ENCODE results near the gene GNG7. TPM values are rescaled to one million over a fixed set of nuclear protein-coding genes. Genes with fewer than 3 reads are reported as not detected.

The GNG7 gene
- total RNA-seq, 1 experiment from 2014 or later: 7.7 TPM

DNA sequence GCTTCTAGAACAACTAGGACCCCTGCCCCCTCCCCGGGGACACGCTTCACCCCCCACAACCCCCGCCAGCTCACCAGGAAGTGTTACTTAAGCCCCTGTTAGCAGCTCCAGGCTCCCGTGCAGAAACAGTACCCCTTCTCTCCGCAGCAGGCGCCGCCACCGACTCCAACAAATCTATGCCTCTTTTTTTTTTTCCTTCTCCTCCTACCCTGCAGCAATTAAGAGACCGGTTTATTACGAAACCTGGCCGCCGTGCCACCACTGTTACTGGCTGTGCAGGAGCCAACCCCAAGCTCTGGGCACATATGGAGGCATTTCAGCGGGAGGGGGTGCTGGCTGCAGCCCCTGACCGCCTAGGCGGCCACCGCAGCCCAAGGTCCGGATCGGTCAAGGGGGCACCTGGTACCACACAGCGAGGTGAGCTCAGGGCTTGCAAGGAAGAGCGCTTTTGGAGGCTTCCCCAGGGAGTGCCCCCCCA, 224.2 kb downstream of the GNG7 start:
- peak overlapping the region; percentile 65 for H3K4me2 ChIP-seq (ENCODE audit: insufficient read depth, insufficient read length, low read length)

More for the DNA sequence above, 224.2 kb downstream of the GNG7 start:
- Mint-ChIP-seq H3K9me3 (peaks cover 3 to 5% of the 10 kb centered on the region in 2 experiments; a peak in 3 of 5 replicates), H3K27ac (peak overlapping the region in 2 of 3 experiments; percentile 9 to 10; a peak in 1 of 7 replicates), H3K36me3 (ENCODE audit: insufficient read depth in 1 of 3, low read depth in 3 of 3) (peaks cover 0 to 3% (median 1%) of the 10 kb centered on the region in 3 experiments; a peak in 1 of 7 replicates), H3K27me3 (ENCODE audit: low read depth) (peaks cover 51% of the 10 kb centered on the region), H3K4me1 (peaks cover 17 to 26% of the 10 kb centered on the region in 2 experiments), H3K4me3 (peak overlapping the region; percentile 88 to 94)
- no CpG with 5 or more reads among the region's 20 CpGs for WGBS (ENCODE audit: extremely low coverage, insufficient read length, low lambda C conversion rate)
- Histone ChIP-seq H2AFZ (ENCODE audit: low read length) (no peak overlapping the region), H3T11ph (ENCODE audit: low read length) (no peak overlapping the region), H2BK5ac (ENCODE audit: insufficient read length, low read length) (no peak overlapping the region), H3K23ac (ENCODE audit: insufficient read length, low read depth, low read length) (no peak overlapping the region), H2BK12ac (ENCODE audit: insufficient read length, low read depth, low read length) (no peak overlapping the region), H3K9ac (ENCODE audit: extremely low read depth, insufficient read length, low read length) (no peak overlapping the region), H3K79me1 (ENCODE audit: insufficient read depth, low read depth, low read length, poor library complexity, severe bottlenecking) (no peaks in the 10 kb centered on the region), H3K4me1 (ENCODE audit: insufficient read depth, low read length) (peaks cover 4% of the 10 kb centered on the region; the same call in 1 of the 2 replicates), H4K8ac (replicated peaks; ENCODE audit: insufficient read length, low read depth, low read length) (no peak overlapping the region), H3K27ac (ENCODE audit: insufficient read length, low read depth, low read length) (no peak overlapping the region), H3K9me3 (ENCODE audit: control insufficient read depth, low read depth, low read length) (peaks cover 4% of the 10 kb centered on the region), H3K27me3 (ENCODE audit: insufficient read depth, low read length) (peaks cover 7% of the 10 kb centered on the region; the same call in 1 of the 2 replicates), H3K79me2 (ENCODE audit: insufficient read depth, low read length) (peaks cover 2% of the 10 kb centered on the region; the same call in 1 of the 2 replicates), H3K56ac (ENCODE audit: insufficient read length, low read depth, low read length) (no peak overlapping the region), H2BK15ac (ENCODE audit: low read depth, low read length) (no peak overlapping the region), H3K23me2 (ENCODE audit: insufficient read length, low read depth, low read length, poor library complexity, severe bottlenecking) (peaks cover 28% of the 10 kb centered on the region), H3K4ac (ENCODE audit: low read depth, low read length) (no peak overlapping the region), H4K20me1 (ENCODE audit: control insufficient read depth, insufficient read depth, insufficient read length) (peaks cover 3% of the 10 kb centered on the region), H3K14ac (ENCODE audit: insufficient read depth, low read length) (no peak overlapping the region), H2BK20ac (ENCODE audit: low read depth, low read length, poor library complexity, severe bottlenecking) (no peak overlapping the region), H2AK5ac (ENCODE audit: insufficient read length, low read length) (no peak overlapping the region), H2BK120ac (ENCODE audit: low read depth, low read length, poor library complexity, severe bottlenecking) (no peak overlapping the region), H3K18ac (ENCODE audit: insufficient read length, low read depth, low read length) (no peak overlapping the region), H4K5ac (ENCODE audit: insufficient read length, low read depth, low read length) (no peak overlapping the region), H4K91ac (ENCODE audit: insufficient read length, low read depth, low read length) (no peak overlapping the region)
- DNase-seq: no peak
- TF ChIP-seq, protein P1, sequence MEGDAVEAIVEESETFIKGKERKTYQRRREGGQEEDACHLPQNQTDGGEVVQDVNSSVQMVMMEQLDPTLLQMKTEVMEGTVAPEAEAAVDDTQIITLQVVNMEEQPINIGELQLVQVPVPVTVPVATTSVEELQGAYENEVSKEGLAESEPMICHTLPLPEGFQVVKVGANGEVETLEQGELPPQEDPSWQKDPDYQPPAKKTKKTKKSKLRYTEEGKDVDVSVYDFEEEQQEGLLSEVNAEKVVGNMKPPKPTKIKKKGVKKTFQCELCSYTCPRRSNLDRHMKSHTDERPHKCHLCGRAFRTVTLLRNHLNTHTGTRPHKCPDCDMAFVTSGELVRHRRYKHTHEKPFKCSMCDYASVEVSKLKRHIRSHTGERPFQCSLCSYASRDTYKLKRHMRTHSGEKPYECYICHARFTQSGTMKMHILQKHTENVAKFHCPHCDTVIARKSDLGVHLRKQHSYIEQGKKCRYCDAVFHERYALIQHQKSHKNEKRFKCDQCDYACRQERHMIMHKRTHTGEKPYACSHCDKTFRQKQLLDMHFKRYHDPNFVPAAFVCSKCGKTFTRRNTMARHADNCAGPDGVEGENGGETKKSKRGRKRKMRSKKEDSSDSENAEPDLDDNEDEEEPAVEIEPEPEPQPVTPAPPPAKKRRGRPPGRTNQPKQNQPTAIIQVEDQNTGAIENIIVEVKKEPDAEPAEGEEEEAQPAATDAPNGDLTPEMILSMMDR (conservative IDR thresholded peaks at IDR 0.05): peak; percentile 42
